Kidney tubule cell (primary cell): ENCODE results near the gene VPS11.
"Not testable (repeated sequence)": the region's sequence is repeated elsewhere in the genome, so short reads cannot be mapped to it uniquely, and the experiment has no call there.

Experiments used
- DNase-seq: peaks from one replicate; pipeline ENCODE4 v3.0.0-alpha.2; 2018; ENCODE audit warnings: low spot score

The VPS11 gene

DNA sequence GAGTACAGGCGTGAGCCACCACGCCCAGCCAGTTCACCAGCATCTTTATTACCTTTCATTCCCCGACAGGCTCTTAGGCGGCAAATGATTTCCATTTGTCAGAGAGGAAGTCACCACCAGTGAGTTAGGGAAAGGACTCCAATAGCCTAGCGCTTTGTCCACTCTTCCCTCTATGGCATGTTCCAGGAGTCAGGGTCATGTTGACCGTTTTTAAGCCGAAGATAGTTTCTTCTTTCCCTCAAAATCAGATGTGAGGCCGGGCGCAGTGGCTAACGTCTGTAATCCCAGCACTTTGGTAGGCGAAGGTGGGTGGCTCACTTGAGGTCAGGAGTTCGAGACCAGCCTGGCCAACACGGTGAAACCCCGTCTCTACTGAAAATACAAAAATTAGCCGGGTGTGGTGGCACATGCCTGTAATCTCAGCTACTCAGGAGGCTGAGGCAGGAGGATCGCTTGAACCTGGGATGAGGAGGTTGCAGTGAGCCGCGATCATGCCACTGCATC lies 35.6 kb downstream of the VPS11 start:
- DNase-seq = not testable (repeated sequence)

DNA sequence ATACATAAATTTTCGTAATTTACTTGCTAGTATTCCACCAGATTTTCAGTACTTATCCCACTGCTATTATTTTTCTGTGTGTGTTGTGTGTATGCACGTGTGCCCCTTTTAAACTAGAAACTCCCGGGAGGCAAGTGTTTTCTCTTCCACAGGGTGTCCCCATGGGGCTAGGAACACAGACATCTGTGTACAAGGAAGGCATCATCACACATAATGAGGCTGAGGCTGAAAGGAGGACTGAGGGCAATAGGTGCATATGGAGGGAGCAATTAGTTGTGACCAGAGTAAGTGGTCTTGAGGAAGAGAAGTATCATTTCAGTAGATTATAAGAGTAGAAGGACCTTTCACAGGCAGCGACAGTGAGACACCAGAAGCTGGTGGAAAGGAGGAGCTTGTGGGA lies 36.2 kb downstream of the VPS11 start:
- no peak for DNase-seq

DNA sequence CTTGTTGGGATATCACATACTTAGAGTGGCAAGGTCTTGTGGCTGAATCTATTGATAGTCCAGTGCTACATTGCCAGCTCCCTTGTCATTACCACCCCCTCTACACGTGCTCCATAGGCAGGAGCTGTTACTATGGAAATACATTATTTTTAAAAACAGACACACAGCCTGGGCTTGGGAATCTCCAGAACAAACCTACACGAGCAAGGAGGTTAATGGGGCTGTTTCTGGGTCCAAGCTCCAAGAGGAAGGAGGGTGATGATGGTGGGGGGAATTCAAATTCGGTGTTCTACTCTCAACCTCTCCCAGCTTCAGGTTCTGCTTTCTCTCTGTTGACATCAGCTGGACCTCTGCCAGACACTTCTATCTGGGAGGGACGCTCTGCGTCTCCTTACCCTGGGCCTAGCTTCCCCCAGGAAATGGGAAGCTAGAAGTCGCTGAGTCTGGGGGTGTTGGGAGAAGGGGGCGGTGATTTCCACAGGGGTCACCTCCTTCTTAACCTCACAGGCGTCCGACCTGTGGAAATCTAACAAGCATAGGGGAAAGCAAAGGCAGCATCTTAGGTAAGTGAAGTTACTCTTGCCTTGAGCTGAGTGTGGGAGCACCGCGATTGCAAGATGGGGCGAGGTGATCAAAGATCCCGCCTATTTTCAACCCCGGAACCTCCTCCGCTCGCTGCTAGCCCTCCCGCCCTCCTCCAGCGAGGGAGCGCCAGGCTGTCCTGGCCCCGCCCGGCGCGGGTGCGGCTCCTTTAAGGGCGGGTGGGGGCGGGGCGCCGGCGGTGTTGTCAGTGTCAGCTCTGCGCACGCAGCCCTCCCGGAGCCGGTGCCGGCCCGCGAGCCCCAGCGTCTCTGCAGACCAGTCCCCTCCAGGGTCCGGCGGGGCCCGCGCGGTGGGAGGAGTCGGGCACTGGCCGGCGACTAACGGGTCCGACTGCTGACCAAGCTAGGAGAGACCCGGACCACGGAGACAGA lies 39.2 kb downstream of the VPS11 start, which contains the start of gene C2CD2L:
TSS of gene C2CD2L (plus strand) at position 781 of the 974 bp plus-strand sequence. CDS start 398 bp downstream, outside the sequence.
- peak; percentile 92 for DNase-seq

DNA sequence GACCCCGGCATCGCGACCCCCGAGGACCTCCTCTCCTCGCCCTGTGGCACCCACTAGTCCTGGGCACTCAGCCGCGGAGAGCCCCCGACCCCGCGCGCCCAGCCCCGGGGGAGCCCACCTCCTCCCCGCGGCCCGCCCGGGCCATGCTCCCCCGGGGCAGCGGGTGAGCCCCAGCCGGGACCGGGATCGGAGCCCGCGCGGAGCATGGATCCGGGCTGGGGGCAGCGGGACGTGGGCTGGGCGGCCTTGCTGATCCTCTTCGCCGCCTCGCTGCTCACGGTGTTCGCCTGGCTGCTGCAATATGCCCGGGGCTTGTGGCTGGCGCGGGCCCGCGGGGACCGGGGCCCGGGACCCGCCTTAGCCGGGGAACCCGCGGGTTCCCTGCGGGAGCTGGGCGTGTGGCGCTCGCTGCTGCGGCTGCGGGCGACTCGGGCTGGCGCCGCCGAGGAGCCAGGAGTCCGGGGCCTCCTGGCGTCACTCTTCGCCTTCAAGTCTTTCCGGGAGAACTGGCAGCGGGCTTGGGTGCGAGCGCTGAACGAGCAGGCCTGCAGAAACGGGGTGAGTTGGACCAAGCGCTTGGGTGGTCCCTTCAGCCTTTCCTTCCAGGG lies 40.0 kb downstream of the VPS11 start:
- DNase-seq = no peak

DNA sequence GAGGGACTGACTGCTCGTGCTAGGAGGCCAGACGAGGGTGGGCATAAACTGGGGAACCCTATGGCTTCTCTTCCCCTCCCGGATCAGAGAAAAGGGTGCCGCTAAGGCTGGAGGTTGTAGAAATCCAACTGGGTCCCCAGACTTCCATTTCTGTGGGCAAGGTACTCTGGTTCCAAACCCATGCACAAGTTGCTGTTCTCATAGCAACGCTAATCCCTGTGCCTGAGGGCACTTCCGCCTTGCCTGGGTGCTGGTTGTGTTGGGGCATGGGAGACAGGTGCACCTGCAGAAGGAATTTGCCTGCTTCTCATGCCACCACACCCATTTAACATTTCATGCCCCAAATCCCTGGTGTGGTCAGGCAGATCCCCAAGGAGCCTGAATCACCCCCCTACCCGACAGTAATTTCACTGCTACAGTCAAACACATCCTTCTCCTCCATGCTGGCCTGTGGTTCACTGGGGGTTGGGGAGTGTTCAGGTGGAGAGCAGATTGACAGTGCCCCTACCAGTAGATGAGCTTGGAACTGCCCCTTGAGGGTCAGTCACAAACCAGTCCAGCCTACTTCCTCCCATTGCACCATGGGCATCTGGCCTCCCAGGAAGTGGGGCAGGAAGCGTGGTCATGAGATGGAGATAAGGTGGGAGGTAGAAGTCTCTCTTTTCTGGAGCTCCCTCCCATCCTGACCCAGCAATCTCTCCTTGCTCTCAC lies 40.7 kb downstream of the VPS11 start:
- DNase-seq = peak; percentile 83

DNA sequence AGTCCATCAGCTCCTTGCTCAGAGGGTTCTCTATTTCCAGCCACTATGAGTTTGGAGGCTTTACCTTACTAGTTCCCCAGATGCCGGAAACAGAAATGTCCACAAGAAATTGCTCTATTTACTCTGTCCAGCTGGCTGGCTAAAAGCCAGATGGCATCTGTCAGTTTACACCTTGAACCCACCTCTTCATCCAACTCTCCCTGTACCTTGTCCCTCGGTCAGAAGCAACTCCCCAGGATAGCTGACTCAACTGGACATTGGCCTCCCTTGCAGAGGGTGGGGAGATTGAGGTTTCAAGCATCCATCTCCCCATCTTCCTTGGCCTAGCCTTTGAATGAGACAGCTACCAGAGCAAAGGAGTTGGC lies 41.2 kb downstream of the VPS11 start:
- no peak for DNase-seq

DNA sequence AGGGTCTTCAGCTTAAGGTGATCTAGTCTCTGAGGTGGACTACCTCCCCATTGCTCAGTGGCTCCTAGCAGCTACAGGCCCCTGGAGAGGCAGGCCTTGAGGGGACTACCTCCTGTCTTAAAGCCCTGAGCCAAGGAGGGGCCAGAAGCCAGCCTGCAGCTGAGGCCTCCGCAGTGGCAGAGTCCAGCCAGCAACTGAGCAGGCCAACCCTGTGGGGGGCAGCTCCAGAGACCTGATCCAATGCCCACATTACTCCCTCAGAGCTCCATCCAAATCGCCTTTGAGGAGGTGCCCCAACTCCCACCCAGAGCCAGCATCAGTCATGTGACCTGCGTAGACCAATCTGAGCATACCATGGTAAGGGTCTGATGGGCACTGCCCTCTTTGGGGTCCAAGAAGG lies 42.2 kb downstream of the VPS11 start:
- DNase-seq = no peak

GRCh38 chr11:119110439-119110838 lies 42.8 kb downstream of the VPS11 start:
- no peak for DNase-seq

DNA sequence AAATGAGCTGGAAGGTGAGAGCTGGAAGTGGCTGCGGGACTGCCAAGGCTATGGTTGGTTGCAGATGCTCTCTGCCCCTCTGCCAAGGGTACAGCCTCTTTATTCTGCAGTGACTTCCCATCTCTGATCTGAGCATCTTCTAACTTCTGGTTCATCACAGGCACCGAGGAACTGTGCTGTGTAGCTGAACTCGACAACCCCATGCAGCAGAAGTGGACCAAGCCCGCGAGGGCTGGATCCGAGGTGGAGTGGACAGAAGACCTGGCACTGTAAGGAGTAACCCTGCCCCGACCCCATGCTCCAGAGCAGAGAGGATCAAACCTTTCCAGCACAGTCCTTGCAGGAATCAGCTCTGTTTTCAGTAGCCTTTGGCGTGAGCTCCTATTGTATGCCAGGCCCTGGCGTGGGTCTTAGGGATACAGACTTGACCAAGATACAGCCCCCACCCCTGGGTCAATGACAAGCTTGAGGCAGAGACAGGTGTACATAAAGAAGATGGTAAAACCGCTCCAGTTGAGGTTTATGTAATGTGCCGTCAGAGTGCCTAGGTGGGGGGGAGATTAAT lies 43.8 kb downstream of the VPS11 start:
- no peak for DNase-seq

GRCh38 chr11:119112314-119113020 lies 44.8 kb downstream of the VPS11 start:
- DNase-seq = no peak

GRCh38 chr11:119113716-119114115 lies 46.1 kb downstream of the VPS11 start:
- no peak for DNase-seq

DNA sequence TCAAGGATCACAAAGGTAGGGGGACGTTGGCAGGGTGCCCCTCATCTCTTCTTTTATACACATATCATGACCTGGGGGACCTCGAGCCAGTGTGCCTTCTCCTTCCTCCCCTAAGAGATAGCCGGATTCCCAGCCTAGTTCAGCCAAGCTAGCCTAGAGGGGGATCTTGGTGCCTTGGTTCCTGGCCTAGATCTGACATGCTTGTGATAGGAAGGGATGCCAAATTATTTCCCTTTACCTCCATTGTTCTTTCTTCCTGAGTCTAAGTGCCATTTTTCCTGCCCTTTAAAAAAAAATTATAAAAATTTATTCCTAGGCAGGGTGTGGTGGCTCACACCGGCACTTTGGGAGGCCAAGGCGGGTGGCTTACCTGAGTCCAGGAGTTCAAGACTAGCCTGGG lies 46.7 kb downstream of the VPS11 start:
- DNase-seq = no peak

DNA sequence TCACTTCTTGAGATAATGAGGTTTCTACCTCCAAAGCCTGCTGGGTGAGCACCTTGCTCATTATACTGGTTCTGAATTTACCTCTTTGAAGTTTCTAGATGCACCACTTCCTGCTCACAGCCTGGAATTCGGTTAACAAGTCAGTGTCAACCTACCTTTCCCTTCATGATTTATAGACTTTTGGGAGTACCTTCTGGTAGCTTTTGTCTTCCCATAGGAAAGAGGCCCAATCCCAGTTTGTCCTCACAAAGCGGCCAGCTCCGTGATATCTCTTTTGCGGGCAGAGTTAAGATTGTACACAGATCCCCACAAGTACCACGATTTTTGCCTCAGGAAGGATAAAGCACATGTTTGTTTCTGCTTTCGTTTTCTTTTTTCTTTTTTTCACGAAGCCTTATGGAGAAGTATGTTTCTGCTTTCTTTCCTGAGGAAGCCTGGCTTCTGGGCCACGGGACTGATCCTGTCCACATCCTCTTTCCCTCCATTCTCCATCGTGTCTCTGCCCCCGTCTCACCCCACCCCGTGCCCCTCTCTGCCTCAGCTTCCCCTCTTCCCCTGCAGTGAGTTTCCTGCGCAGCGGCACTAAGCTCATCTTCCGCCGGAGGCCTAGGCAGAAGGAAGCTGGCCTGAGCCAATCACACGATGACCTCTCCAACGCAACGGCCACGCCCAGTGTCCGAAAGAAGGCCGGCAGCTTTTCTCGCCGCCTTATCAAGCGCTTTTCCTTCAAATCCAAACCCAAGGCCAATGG lies 48.0 kb downstream of the VPS11 start:
- DNase-seq = no peak

- no peak for DNase-seq
Observed at GRCh38 chr11:119116235-119116594, 48.6 kb downstream of the VPS11 start.

- DNase-seq = no peak
Observed at GRCh38 chr11:119116601-119117000, 49.0 kb downstream of the VPS11 start.

DNA sequence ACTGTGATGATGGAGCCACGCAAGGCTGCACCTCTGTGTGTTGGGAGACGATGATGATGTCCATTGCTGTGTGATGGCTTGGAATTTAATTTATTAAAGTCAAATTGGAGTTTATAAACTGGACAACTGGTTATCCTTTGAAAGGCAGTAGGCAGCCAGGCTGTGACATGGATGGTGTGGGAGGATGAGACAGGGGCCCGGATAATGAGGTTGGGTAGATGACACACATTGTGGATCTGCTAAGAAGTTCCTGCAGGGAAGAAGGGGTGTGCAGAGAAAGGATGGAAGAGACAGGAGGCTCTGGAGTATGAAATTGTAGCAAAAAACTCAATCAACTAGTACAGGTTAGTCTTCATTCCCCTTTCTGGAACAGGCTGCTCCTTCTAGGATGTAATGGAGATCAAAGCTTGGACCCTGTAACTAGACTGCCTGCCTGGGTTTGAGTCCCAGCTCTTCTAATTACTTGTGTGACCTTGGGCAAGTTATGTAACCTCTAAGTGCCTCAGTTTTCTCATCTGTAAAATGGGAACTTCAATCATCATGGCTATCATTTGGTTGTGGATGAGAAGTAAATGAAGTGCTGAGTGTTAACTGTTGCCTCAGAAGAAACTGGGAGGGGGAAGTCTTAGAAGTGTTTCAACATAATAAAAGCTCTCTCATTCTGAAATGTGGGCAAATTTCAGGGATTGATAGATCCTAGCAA lies 49.5 kb downstream of the VPS11 start:
- no peak for DNase-seq

GRCh38 chr11:119118227-119118626 lies 50.6 kb downstream of the VPS11 start:
- no peak for DNase-seq

GRCh38 chr11:119118946-119119345 lies 51.3 kb downstream of the VPS11 start:
- DNase-seq = no peak

DNA sequence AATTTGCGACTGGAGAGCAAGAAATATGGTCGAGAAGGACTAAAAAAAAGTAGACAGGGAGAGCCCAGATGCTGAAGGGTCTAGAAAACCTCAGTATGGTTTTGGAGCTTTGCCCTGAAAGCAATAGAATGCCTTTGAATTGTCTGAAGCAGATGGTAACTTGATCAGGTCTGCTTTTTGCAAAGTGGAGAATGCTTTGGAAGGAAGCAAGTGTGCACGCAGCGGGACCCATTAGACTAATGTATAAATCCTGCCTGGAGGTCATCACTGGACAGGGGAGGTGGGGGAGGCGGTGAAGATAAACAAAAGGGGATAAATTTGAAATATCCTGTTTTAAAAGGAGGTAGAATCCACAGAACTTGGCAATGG lies 53.0 kb downstream of the VPS11 start:
- no peak for DNase-seq
